OCI-LY3 (cell line): ENCODE results near the gene PAGR1.
A peak's percentile ranks its signal among the peaks of the same experiment; 100 is the strongest.
"Not testable (repeated sequence)": the region's sequence is repeated elsewhere in the genome, so short reads cannot be mapped to it uniquely, and the experiment has no call there.

Experiments
- H2AFZ ChIP-seq: fragments of 200-600, 300-600 bp; shearing (Covaris generic); 2 replicates; pipeline ENCODE4 v1.6.0; 2014; ENCODE audit warnings: antibody characterized with exemption, low read depth, low read length
- H3K27ac ChIP-seq: fragments of 200-600, 300-600 bp; sonication (generic); 2 replicates; pipeline ENCODE4 v1.5.1; 2014; ENCODE audit warnings: mild to moderate bottlenecking, low read length, moderate library complexity, mixed read lengths
- H3K27me3 ChIP-seq: fragments of 200-600, 300-600 bp; sonication (generic); 2 replicates; pipeline ENCODE4 v1.6.1; 2014; ENCODE audit warnings: low read depth, low read length, mixed read lengths
- H3K36me3 ChIP-seq: fragments of 200-600, 300-600 bp; sonication (generic); replicated peaks from 2 replicates; pipeline ENCODE3; 2014; ENCODE audit warnings: low read depth, low read length, mixed read lengths
- H3K4me1 ChIP-seq: fragments of 300-600, 200-600 bp; sonication (generic); 2 replicates; pipeline ENCODE4 v1.6.1; 2014; ENCODE audit warnings: low read length, mixed read lengths
- H3K4me2 ChIP-seq: fragments of 200-600, 300-600 bp; sonication (generic); 2 replicates; pipeline ENCODE4 v1.6.1; 2014; ENCODE audit warnings: low read length, mixed read lengths
- H3K4me3 ChIP-seq: fragments of 300-600, 200-600 bp; sonication (generic); 2 replicates; pipeline ENCODE4 v1.5.1; 2014; ENCODE audit warnings: antibody characterized with exemption, mild to moderate bottlenecking, low read length, moderate library complexity
- H3K79me2 ChIP-seq: fragments of 300-600, 200-600 bp; shearing (Covaris generic); 2 replicates; pipeline ENCODE4 v1.6.1; 2014; ENCODE audit warnings: mild to moderate bottlenecking, low read length, mixed read lengths
- H3K9ac ChIP-seq: fragments of 300-600, 200-600 bp; shearing (Covaris generic); 2 replicates; pipeline ENCODE4 v1.6.0; 2014; ENCODE audit warnings: mild to moderate bottlenecking, low read length, moderate library complexity
- H3K9me3 ChIP-seq: fragments of 200-600, 300-600 bp; shearing (Covaris generic); 2 replicates; pipeline ENCODE4 v1.6.1; 2014; ENCODE audit warnings: low read length, mixed read lengths; ENCODE audit not compliant: insufficient read depth
- H4K20me1 ChIP-seq: fragments of 200-600, 300-600 bp; sonication (generic); 2 replicates; pipeline ENCODE4 v1.6.1; 2016; ENCODE audit warnings: low read length, mixed read lengths; ENCODE audit not compliant: insufficient read depth
- EZH2phosphoT487 ChIP-seq: fragments of 200-600 bp; shearing (Covaris generic); IDR thresholded peaks from 2 replicates; pipeline ENCODE4 v1.6.1; 2018; ENCODE audit warnings: antibody characterized with exemption, mixed run types, low read depth
- TF ChIP-seq, protein P1 (sequence below): fragments of 200-600, 300-600 bp; sonication (generic); IDR thresholded peaks from 2 replicates; pipeline ENCODE4 v1.5.1; 2014; ENCODE audit warnings: antibody characterized with exemption, low read length, low read depth

Gene PAGR1

GRCh38 chr16:29790949-29791844 is 24.8 kb upstream of the PAGR1 start:
- H3K4me3 ChIP-seq: peak overlapping the region; percentile 88
- TF ChIP-seq EZH2phosphoT487: no peak
- TF ChIP-seq, protein P1, sequence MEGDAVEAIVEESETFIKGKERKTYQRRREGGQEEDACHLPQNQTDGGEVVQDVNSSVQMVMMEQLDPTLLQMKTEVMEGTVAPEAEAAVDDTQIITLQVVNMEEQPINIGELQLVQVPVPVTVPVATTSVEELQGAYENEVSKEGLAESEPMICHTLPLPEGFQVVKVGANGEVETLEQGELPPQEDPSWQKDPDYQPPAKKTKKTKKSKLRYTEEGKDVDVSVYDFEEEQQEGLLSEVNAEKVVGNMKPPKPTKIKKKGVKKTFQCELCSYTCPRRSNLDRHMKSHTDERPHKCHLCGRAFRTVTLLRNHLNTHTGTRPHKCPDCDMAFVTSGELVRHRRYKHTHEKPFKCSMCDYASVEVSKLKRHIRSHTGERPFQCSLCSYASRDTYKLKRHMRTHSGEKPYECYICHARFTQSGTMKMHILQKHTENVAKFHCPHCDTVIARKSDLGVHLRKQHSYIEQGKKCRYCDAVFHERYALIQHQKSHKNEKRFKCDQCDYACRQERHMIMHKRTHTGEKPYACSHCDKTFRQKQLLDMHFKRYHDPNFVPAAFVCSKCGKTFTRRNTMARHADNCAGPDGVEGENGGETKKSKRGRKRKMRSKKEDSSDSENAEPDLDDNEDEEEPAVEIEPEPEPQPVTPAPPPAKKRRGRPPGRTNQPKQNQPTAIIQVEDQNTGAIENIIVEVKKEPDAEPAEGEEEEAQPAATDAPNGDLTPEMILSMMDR: no peak
- H3K27me3 ChIP-seq: no peaks in the 10 kb centered on the region
- peaks cover 63% of the 10 kb centered on the region for H3K79me2 ChIP-seq
- H3K4me2 ChIP-seq: peak overlapping the region; percentile 92
- peaks cover 13% of the 10 kb centered on the region for H3K4me1 ChIP-seq
- peaks cover 24% of the 10 kb centered on the region for H3K36me3 ChIP-seq
- H3K9ac ChIP-seq: peak overlapping the region; percentile 84
- peak overlapping the region; percentile 47 for H3K27ac ChIP-seq
- H4K20me1 ChIP-seq: 0 out of 2 replicates have a peak, but pooled peaks cover 4% of the 10 kb centered on the region
- H3K9me3 ChIP-seq: no peaks in the 10 kb centered on the region
- peak overlapping the region; percentile 34; the same call in 1 of the 2 replicates for H2AFZ ChIP-seq

- Histone ChIP-seq H4K20me1 (0 out of 2 replicates have a peak, but pooled peaks cover 4% of the 10 kb centered on the region), H3K4me1 (peaks cover 13% of the 10 kb centered on the region), H2AFZ (no peak overlapping the region), H3K9me3 (no peaks in the 10 kb centered on the region), H3K79me2 (peaks cover 70% of the 10 kb centered on the region), H3K36me3 (peaks cover 33% of the 10 kb centered on the region), H3K27me3 (no peaks in the 10 kb centered on the region), H3K9ac (peak overlapping the region; percentile 84), H3K27ac (no peak overlapping the region), H3K4me3 (peak overlapping the region; percentile 88), H3K4me2 (peak overlapping the region; percentile 92)
- TF ChIP-seq, protein P1: no peak
- no peak for TF ChIP-seq EZH2phosphoT487
Measured at GRCh38 chr16:29791845-29792807, 23.8 kb upstream of the PAGR1 start.

DNA sequence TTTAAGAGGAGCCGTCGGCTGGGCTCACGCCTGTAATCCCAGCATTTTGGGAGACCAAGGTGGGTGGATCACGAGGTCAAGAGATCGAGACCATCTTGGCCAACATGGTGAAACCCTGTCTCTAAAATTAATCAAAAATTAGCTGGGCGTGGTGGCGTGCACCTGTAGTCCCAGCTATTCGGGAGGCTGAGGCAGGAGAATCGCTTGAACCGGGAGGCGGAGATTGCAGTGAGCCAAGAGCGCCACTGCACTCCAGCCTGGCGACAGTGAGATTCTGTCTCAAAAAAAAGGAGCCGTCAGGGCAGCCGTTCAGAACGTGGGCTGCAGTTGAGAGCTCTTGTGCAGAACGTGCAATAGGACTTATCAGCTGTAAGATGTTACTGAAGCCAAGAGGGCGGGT is 22.8 kb upstream of the PAGR1 start:
- Histone ChIP-seq H3K79me2 (peaks cover 70% of the 10 kb centered on the region), H3K36me3 (peaks cover 39% of the 10 kb centered on the region), H3K4me1 (peaks cover 13% of the 10 kb centered on the region)
- H3K27me3 ChIP-seq, H3K27ac ChIP-seq, H2AFZ ChIP-seq, H4K20me1 ChIP-seq, H3K4me2 ChIP-seq, H3K9ac ChIP-seq, H3K9me3 ChIP-seq, H3K4me3 ChIP-seq: not testable (repeated sequence)

- no peak overlapping the region for H3K4me3 ChIP-seq
- peaks cover 50% of the 10 kb centered on the region for H3K36me3 ChIP-seq
- H3K9ac ChIP-seq: no peak overlapping the region
- no peak overlapping the region for H2AFZ ChIP-seq
- no peaks in the 10 kb centered on the region for H3K9me3 ChIP-seq
- H3K4me1 ChIP-seq: peaks cover 13% of the 10 kb centered on the region
- H3K79me2 ChIP-seq: peaks cover 70% of the 10 kb centered on the region
- H3K27me3 ChIP-seq: no peaks in the 10 kb centered on the region
- H3K4me2 ChIP-seq: no peak overlapping the region
- TF ChIP-seq, protein P1: no peak
- TF ChIP-seq EZH2phosphoT487: no peak
- 0 out of 2 replicates have a peak, but pooled peaks cover 4% of the 10 kb centered on the region for H4K20me1 ChIP-seq
- H3K27ac ChIP-seq: no peak overlapping the region
Measured at GRCh38 chr16:29794231-29794710, 21.7 kb upstream of the PAGR1 start.
